GM12892 (cell line): Measurements from ENCODE around the gene PREB.
A peak's percentile ranks its signal among the peaks of the same experiment; 100 is the strongest.
"Not testable (repeated sequence)": the region's sequence is repeated elsewhere in the genome, so short reads cannot be mapped to it uniquely, and the experiment has no call there.

Experiments used
- DNase-seq: peaks from one replicate; pipeline ENCODE4 v3.0.0; 2011; ENCODE audit not compliant: insufficient read length
- FAIRE-seq: peaks from 2 replicates; lab custom pipeline; 2011; peaks lifted over from hg19 to GRCh38; lab: Jason Lieb, UNC
- POLR2A ChIP-seq: IDR thresholded peaks from 2 replicates; pipeline ENCODE4 v1.6.1; 2011; ENCODE audit warnings: low read depth, low read length, control low read depth
- POLR2AphosphoS5 ChIP-seq: IDR thresholded peaks from 2 replicates; pipeline ENCODE4 v1.6.1; 2011; ENCODE audit warnings: low read depth, low read length, control low read depth
- TAF1 ChIP-seq: IDR thresholded peaks from 2 replicates; pipeline ENCODE4 v1.6.1; 2011; ENCODE audit warnings: low read depth, mild to moderate bottlenecking, control low read depth, low read length, borderline replicate concordance

PREB gene

GRCh38 chr2:27118525-27119329, 15.7 kb downstream of the PREB start, which contains the start of gene CGREF1:
TSS of gene CGREF1 (minus strand) at chr2:27119128. CDS start at chr2:27104366, 14,762 bp downstream.
- TF ChIP-seq POLR2AphosphoS5 (no peak), POLR2A (no peak), TAF1 (no peak)
- peak; percentile 74 for FAIRE-seq
- no peak for DNase-seq

GRCh38 chr2:27117995-27118524, 16.4 kb downstream of the PREB start:
- FAIRE-seq (no peak), DNase-seq (no peak)
- no peak for TF ChIP-seq POLR2AphosphoS5
- no peak for TF ChIP-seq POLR2A
- TF ChIP-seq TAF1, result no peak

GRCh38 chr2:27115519-27115918, 18.9 kb downstream of the PREB start:
- TF ChIP-seq POLR2AphosphoS5 (no peak), TAF1 (no peak), POLR2A (no peak)
- FAIRE-seq, result no peak
- no peak for DNase-seq

- not testable (repeated sequence) for FAIRE-seq, DNase-seq
Observed at GRCh38 chr2:27111392-27112078, 22.9 kb downstream of the PREB start.

GRCh38 chr2:27110603-27111352, 23.7 kb downstream of the PREB start:
- not testable (repeated sequence) for DNase-seq, FAIRE-seq

GRCh38 chr2:27109083-27109482, 25.4 kb downstream of the PREB start:
- DNase-seq (no peak), FAIRE-seq (no peak)
- TF ChIP-seq POLR2AphosphoS5 (no peak), POLR2A (no peak), TAF1 (no peak)

GRCh38 chr2:27108221-27108620, 26.2 kb downstream of the PREB start:
- TF ChIP-seq POLR2A (no peak), TAF1 (no peak), POLR2AphosphoS5 (no peak)
- no peak for DNase-seq
- no peak for FAIRE-seq

- FAIRE-seq (no peak), DNase-seq (no peak)
- TF ChIP-seq TAF1 (no peak), POLR2A (no peak), POLR2AphosphoS5 (no peak)
Observed at GRCh38 chr2:27105981-27106380, 28.5 kb downstream of the PREB start.

- DNase-seq, result no peak
- TF ChIP-seq POLR2AphosphoS5 (no peak), POLR2A (no peak), TAF1 (no peak)
- no peak for FAIRE-seq
Observed at GRCh38 chr2:27102329-27102728, 32.1 kb downstream of the PREB start.

- FAIRE-seq, result no peak
- DNase-seq, result no peak
- TF ChIP-seq TAF1 (no peak), POLR2A (no peak), POLR2AphosphoS5 (no peak)
Observed at GRCh38 chr2:27100036-27100435, 34.4 kb downstream of the PREB start.

GRCh38 chr2:27099334-27099955, 35.0 kb downstream of the PREB start:
- DNase-seq, result no peak
- FAIRE-seq, result no peak
- no peak for TF ChIP-seq POLR2A
- no peak for TF ChIP-seq POLR2AphosphoS5
- no peak for TF ChIP-seq TAF1
